Caki2 (cell line): ENCODE results near the gene HGS. TPM values are rescaled to one million over a fixed set of nuclear protein-coding genes. Genes with fewer than 3 reads are reported as not detected.
"Not testable (repeated sequence)": the region's sequence is repeated elsewhere in the genome, so short reads cannot be mapped to it uniquely, and the experiment has no call there.

Experiments used
- DNase-seq: peaks from one replicate; pipeline ENCODE4 v3.0.0-alpha.2; 2015; ENCODE audit warnings: low read depth
- in situ Hi-C: cut with HindIII; loops from 2 replicates; pipeline ENCODE4 v1.10.0; 2016; ENCODE audit warnings: low sequenced_read_pairs, low pct_unique_long_range_greater_than_20kb, mixed read lengths
- total RNA-seq: library from RNA; depleted of rRNA; stranded (reverse); fragments of >200 nt; shearing (Covaris generic); gene quantifications from 2 replicates; pipeline ENCODE4 v1.2.3, GENCODE V29; 2014; ENCODE audit warnings: low replicate concordance

Gene HGS
- total RNA-seq, 1 experiment from 2014 or later: 87.1 TPM

DNA sequence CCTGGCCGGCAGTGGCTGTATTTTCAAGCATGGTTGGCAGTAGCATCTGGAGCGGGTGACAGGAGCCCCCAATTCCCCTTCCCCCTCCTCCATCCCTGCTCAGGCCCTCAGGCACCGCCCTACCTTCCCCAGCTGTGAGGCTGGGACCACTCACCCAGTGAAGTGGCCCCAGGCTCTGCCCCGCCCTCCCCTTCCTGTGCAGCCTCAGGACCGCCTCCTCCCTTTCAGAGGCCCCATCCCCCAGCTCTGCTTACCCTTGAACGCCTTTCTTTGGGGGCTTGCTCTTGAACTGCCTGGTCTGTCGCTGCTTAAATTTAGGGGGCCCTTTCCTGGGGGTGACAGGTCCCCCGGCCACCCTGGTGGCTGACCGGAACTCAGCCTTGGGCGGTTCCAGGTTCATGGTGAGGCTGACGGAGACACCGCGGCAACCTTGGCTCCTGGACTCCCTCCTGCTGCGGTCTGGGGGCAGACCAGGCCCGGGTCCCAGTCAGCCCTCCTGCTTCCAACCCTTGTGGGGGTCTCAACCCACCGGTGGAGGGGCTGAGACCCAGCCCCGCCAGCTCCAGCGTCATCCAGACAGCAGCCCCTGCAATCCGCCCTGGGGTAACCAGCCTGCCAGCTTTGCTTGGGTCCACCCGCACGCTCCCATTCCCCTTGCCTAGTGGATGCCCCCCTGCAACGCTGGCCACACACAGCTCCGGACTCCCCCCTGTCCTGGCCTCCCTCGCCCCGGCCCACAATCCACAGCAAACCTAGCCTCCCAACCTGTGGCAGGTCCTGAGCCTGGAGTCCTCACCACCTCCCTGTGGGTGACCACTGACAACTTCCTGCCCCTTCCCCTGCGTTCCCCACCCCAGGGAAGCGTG lies 30.7 kb upstream of the HGS start:
- in situ Hi-C loops: no loop called here

DNA sequence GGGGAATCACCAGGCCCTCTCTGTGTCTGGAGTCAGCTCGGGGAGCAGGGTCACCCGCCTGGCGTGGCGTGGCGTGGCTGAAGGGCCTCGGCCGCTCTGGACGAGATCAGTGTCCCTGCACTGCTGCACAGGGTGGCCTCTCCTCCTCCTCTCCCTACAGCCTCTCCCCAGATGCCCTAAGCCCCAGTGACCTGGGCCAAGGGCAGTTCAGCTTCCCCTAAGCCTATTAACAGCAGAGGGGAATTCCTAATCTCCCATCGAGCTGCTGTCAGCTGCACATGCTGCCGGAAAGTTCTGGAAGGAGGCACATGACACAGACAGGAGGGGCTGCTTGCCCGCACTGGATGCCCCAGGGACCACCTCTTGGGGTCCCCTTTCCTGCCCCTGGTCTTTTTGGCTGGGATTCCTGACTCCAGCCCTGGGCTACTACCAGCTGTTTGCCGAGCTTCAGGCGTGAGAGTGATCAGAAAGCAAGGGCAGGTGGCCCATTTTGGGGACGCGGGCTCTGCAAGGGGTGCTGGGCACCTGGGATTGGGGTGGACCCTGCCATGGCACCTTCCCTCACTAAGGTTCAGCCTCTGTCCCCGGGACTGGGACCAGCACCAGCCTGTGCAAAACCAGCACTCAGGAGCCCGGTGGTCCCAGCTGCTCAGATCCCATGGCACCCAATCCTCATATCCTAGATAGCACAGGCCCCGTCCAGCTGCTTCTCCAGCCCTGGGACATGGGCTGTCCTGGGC lies 28.3 kb upstream of the HGS start:
- in situ Hi-C loops: no loop called here
- no peak for DNase-seq

More for the DNA sequence above, 30.7 kb upstream of the HGS start:
- DNase-seq: no peak

DNA sequence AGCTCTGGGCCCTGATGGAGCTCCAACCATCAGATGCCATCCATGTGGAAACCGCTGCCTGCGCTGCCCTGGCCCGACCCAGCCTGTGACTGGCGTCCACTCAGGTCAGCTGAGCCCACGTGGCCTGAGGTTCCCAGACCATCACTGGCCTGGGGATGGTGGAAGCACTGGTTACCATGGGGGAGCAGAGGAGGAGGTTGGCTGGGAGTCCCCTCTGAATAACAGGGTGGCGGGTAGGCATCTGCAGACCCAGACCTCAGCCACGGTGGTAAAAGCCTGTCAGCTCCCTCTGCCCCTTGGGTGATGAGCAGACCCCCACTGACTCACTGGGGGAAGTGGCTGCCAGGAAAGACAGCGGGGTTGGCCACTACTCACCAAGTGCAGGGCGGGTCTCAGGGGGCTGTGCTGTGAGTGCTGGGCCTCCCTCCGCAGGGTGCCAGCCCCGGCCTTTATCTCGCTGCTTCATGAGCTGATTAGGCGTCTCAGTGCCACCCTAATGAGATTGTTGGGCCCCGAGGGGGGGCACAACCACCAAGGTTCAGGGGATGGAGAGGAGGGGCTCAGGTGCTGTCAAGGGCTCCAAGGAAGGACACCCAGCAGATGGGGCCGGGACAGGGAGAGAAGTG lies 27.6 kb upstream of the HGS start, which contains the start of gene PDE6G:
PDE6G (minus strand) TSS at position 425 of the 626 bp plus-strand sequence. CDS start 3,237 bp downstream, outside the sequence.
- DNase-seq: no peak
- in situ Hi-C loops: no loop called here

DNA sequence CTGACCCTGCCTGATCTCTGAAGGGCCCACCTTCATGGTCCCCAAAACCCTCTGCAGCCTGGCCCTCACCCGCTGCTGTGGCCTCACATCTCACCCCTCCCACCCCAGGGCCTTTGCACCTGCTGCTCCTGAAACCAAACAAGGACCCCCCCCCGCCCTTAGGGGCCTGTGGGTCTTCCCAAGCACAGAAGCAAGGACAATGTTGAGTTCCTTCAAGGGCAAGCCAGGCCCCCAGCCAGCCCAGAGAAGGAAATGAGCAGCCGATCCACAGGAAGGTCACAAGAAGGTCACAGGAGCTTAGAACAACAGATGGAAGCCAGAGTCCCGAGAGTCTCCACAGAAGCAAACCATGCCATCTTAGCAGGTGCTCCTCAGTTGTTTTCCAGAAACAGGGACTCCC lies 27.0 kb upstream of the HGS start:
- no peak for DNase-seq
- in situ Hi-C loops: no loop called here

DNA sequence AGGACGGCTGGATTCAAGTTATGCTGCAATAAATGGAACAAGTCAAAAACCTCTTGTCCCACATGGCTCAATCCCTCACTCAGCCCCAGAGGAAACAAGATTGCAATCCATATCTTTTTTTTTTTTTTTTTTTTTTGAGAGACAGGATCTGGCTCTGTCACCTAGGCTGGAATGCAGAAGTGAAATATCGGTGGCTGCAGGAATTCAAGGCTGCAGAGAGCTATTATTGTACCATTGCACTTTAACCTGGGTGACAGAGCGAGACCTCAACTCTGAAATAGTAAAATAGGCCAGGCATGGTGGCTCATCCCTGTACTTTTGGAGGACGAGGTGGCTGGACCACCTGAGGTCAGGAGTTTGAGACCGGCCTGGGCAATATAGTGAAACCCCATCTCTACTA lies 24.8 kb upstream of the HGS start:
- in situ Hi-C loops: no loop called here
- DNase-seq: no peak

DNA sequence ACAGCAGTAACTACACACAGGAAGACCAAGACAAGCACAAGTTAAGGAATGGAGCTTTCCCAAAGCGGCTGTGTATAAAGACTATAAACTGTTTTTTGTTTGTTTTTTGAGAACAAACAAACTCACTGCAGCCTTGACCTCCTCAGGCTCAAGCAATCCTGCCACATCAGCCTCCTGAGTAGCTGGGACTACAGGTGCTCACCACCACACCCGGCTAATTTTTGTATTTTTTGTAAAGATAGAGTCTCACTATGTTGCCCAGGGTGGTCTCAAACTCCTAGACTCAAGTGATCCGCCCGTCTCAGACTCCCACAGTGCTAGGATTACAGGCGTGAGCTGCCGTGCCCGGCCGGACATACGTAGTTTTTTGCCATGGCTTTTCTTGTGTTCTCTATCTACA lies 23.4 kb upstream of the HGS start:
- DNase-seq: no peak
- in situ Hi-C loops: no loop called here

DNA sequence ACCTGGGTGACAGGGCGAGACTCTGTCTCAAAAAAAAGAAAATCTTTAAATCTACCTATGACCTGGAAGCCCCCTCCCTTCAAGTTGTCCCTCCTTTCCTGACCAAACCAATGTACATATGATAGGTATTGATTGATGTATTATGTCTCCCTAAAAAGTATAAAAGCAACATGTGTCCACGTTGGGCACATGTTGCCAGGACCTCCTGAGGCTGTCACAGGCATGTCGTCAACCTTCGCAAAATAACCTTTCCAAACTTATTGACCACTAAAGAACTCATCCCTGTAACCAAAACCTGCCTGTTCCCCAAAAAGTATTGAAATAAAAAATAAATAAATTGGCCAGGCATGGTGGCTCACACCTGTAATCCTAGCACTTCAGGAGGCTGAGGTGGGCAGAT lies 21.8 kb upstream of the HGS start:
- in situ Hi-C loops: no loop called here

DNA sequence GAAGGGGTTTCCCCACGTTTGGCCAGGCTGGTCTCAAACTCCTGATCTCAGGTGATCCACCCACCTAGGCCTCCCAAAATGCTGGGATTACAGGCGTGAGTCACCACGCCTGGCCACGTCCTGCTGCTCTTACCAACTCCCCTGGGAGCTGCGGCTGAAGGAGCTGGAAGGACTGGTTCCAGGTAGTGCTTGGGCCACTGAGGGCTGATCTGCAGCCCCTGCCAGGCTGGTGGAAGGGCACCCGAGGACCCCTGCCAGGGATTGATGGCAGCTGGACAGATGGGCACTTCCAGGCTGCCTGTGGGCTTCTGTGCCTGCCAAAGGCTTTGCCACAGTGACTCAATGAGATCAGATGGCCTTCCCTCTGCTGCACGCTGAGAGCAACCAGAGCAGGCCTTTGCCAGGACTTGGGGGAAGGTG lies 19.8 kb upstream of the HGS start:
- DNase-seq: no peak
- in situ Hi-C loops: no loop called here

More for the DNA sequence above, 21.8 kb upstream of the HGS start:
- no peak for DNase-seq

DNA sequence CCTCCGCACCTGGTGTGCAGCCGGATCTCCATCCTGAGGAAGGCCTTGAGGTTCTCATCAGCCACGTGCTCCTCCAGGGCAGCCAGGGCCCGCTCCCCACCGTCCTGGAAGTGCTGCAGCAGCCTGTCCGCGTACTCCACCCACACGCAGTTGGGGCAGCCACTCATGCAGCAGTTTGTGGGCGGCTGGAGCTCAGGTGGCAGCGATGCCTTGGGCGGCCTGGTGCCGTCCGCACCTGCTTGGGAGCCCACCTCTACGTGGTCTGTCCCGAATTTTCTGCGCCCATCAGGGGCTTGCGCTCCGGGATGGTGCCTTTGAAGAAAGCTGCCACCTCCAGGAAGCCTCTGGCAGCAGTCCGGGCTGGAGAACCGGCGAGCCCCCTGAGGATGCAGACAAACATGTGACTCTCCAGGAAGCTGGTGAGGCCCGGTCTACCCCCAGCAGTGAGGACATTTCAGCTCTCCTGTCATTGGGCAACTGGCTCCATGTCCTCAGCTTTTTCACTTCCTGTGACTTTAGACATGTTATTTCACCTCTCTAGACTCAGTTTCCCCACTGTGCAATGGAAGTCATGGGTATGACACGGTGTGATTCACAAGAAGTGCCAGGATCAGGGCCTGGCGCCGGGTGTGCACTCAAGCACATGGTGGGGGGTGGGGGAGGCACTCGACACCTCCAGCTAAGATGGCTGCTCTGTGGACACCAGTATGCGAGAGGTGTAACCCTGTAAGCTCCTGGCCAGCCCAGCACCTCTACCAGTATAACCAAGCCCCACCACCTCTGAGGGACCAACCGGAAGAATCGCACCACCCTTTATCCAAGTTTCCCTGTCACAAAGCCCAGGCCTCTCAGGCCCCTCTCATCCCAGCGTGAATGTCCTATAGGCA lies 18.4 kb upstream of the HGS start:
- in situ Hi-C loops: no loop called here
- peak; percentile 36 for DNase-seq

DNA sequence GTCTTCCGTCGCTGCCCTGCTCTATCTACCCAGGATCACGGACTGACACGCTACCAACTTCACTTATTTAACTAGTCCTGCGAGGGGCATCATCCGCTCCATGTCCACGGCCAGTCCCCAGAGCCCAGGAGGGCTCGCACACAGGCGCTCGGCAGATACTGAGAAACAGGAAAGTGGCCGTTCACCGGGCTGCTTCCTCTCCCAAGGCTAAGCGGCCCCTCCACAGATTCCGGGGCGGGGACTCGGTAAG lies 17.8 kb upstream of the HGS start:
- no peak for DNase-seq
- in situ Hi-C loops: no loop called here

DNA sequence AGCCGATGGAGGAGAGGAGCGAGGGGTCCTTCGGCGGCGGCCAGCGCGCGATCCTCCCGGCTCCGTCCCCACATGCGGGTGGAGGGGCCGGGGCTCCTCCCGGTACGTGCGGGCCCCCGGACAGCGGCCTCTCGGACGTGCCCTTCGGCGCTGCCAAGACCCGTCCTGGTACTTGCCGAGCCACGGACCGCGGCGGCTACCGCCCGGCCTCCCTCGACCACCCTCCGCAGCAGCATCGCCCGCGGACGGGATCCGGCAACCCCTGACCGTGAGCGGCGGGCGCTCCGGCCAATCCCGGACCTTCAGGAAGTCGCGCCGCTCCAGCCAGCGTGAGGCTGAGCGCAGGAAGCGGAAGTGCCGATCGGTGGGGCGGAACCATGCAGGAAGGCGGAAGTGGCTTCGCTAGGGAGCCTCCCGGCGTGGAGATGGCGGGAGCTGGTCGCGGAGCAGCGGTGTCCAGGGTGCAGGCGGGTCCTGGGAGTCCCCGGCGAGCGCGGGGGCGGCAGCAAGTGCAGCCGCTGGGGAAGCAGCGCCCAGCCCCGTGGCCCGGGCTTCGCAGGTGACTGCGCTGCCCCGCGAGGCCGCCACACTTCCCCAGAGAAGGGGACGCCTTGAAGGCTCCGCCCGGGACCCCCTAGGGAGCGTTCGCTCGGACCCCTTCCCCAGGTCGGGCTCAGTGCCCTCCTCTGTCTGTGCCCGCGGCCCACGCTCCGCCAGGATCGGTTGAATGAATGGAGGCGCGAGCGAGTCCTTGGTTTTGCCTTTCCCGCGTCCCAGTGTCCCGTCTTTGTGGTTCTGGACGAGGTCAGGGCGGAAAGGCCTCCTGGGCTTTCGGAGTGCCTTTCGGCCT lies 17.2 kb upstream of the HGS start, which contains the start of the genes CCDC137 and OXLD1:
CCDC137 (plus strand) TSS at position 396 of the 850 bp plus-strand sequence; CDS start at position 426, 30 bp downstream.
OXLD1 (minus strand) TSS at position 264 of the 850 bp plus-strand sequence; CDS start at position 236, 28 bp downstream.
- DNase-seq: peak; percentile 89
- in situ Hi-C loops: no loop called here

DNA sequence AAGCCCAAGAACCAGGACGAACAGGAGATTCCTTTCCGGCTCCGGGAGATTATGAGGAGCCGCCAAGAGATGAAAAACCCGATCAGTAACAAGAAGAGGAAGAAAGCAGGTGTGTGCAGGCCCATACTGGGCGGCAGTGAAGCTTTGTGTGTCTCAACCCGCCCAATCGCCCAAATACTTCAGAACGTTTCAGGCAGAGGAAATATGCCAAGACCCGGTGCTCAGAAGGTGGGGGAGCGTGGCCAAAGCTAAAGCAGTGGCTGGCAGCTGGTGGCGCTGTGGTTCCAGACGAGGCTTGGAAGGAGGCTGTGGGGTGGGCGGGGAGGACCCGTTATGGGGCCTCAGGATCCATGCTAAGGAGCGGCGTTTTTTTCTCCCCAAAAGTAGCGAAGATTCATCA lies 16.1 kb upstream of the HGS start:
- no peak for DNase-seq
- in situ Hi-C loops: no loop called here

DNA sequence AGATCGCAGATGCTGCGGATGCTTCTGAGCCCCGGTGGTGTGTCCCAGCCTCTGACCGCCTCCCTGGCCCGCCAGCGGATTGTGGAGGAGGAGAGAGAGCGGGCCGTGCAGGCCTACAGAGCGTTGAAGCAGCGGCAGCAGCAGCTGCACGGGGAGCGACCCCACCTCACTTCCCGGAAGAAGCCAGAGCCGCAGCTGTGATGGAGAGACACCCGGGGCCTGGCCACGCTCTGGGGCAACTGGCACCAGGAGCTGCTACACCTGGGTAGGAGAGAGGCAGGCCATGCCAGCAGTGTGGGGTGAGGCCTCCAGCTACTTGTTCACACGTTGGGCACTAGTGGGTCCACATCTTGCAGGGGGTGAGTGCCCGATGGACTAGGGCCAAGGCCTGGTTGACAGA lies 11.3 kb upstream of the HGS start:
- in situ Hi-C loops: no loop called here
- no peak for DNase-seq

DNA sequence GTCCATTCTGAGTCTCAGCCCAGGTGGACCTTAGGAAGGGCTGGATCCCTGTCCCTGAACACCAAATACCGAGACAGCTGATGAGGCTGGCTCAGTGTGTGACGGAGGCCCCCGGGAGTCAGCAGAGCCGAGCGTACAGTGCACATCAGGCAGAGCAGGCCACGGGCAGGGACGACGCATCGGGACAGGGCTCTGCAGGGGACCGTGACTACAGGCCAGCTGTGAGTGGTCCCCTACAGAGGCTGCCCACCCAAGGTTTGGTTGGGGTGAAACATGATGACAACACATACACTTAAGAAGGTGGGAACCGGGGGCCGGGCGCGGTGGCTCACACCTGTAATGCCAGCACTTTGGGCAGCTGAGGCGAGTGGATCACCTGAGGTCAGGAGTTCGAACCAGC lies 10.9 kb upstream of the HGS start:
- DNase-seq: no peak
- in situ Hi-C loops: no loop called here

DNA sequence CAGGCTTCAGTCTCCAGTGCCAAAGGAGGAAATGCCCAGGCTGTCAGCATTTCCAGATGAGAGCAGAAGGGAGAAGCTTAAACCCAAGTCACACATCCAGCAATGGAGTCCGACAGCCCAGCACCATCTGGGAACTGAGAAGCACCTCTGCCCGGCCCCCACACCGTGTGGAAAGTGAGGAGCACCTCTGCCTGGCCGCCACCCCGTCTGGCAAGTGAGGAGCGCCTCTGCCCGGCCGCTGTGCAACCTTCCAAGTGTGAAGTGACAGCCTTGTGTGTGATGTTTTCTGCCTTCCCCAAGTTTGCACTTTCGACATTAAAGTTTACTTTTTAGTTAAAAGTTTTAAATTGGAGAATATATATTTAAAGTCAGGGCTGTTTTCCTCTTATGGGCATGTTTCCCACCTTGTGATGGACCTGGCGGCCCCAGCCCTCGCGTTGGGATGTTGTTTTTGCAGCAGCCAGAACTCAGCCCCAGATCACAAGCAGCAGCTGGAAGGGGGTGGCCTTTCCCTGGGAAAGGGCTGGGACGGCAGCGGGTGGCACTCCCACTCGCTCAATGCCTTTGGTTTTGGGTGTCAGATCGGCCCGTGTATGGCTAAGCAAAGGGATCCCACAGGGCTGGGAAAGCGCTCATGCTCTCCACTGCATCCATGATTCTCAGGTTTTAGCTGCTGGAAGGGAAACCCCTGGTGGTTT lies 10.1 kb upstream of the HGS start:
- in situ Hi-C loops: no loop called here
- DNase-seq: no peak

DNA sequence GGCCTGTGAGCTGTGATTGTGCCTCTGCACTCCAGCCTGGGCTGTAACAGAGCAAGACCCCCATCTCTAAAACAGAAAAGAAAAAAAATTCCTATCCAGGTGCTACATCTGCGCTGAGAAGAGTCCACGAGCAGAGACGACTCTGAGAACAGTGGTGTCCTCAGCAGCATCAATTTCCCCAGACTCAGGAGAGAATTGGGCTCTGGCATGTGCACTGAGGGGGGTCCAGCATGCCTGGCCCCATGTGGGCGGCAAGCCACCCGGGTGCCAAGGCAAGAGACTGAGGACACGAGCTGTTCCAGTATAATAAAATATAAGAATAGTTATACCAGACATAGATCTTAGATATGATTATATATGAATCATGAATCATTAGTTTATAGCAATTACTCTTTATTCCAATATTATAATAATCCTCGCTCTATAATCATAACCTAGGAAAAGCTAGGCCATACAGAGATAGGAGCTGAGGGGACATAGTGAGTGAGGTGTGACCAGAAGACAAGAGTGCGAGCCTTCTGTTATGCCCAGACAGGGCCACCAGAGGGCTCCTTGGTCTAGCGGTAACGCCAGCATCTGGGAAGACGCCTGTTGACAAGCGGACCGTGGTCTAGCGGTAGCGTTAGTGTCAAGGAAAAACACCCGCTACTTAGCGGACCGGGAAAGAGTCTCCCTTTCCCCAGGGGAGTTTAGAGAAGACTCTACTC lies 8.1 kb upstream of the HGS start:
- peak; percentile 41 for DNase-seq
- in situ Hi-C loops: not testable (repeated sequence)
